HG02870 (cell line): Measurements from ENCODE around the gene AHCY.
A peak's percentile ranks its signal among the peaks of the same experiment; 100 is the strongest.
"Not testable (repeated sequence)": the region's sequence is repeated elsewhere in the genome, so short reads cannot be mapped to it uniquely, and the experiment has no call there.

Experiments used
- ATAC-seq: cut with Tn5 transposase; IDR thresholded peaks from one replicate; pipeline ENCODE4 v1.9.1; 2021; ENCODE audit warnings: mild to moderate bottlenecking, moderate library complexity; ENCODE audit not compliant: unreplicated experiment

Gene AHCY

GRCh38 chr20:34262488-34263288, 40.5 kb downstream of the AHCY start:
- ATAC-seq = no peak

GRCh38 chr20:34260208-34260942, 42.8 kb downstream of the AHCY start:
- no peak for ATAC-seq

GRCh38 chr20:34256629-34257124, 46.5 kb downstream of the AHCY start:
- no peak for ATAC-seq

- ATAC-seq = no peak
Measured at GRCh38 chr20:34254979-34255378, 48.2 kb downstream of the AHCY start.

- ATAC-seq = not testable (repeated sequence)
Measured at GRCh38 chr20:34252431-34253086, 50.6 kb downstream of the AHCY start.

GRCh38 chr20:34251619-34252018, 51.5 kb downstream of the AHCY start:
- no peak for ATAC-seq

- no peak for ATAC-seq
Measured at GRCh38 chr20:34250005-34250404, 53.1 kb downstream of the AHCY start.

GRCh38 chr20:34249291-34249690, 53.9 kb downstream of the AHCY start:
- peak; percentile 81 for ATAC-seq

GRCh38 chr20:34246126-34246626, 57.0 kb downstream of the AHCY start:
- no peak for ATAC-seq

- ATAC-seq = no peak
Measured at GRCh38 chr20:34243377-34243776, 59.8 kb downstream of the AHCY start.

- ATAC-seq = no peak
Measured at GRCh38 chr20:34242879-34243278, 60.3 kb downstream of the AHCY start.

GRCh38 chr20:34242015-34242414, 61.1 kb downstream of the AHCY start:
- ATAC-seq = not testable (repeated sequence)

- ATAC-seq = no peak
Measured at GRCh38 chr20:34240693-34241615, 62.2 kb downstream of the AHCY start, which contains the start of gene ASIP. Gene ASIP (plus strand): TSS chr20:34241423. CDS start chr20:34260375, 18,952 bp downstream.

GRCh38 chr20:34240121-34240520, 63.0 kb downstream of the AHCY start:
- no peak for ATAC-seq

- no peak for ATAC-seq
Measured at GRCh38 chr20:34237942-34238341, 65.2 kb downstream of the AHCY start.

- ATAC-seq = no peak
Measured at GRCh38 chr20:34235875-34236274, 67.3 kb downstream of the AHCY start.

GRCh38 chr20:34233687-34234086, 69.5 kb downstream of the AHCY start:
- ATAC-seq = no peak

GRCh38 chr20:34232494-34233087, 70.6 kb downstream of the AHCY start:
- no peak for ATAC-seq

GRCh38 chr20:34231634-34232033, 71.5 kb downstream of the AHCY start:
- ATAC-seq = no peak
